NCI-H774 (cell line): ENCODE results near the gene NFIB.
A peak's percentile ranks its signal among the peaks of the same experiment; 100 is the strongest.

Experiments
- DNase-seq: peaks from one replicate; lab custom pipeline; 2025; lab: John Stamatoyannopoulos, UW

NFIB gene

DNA sequence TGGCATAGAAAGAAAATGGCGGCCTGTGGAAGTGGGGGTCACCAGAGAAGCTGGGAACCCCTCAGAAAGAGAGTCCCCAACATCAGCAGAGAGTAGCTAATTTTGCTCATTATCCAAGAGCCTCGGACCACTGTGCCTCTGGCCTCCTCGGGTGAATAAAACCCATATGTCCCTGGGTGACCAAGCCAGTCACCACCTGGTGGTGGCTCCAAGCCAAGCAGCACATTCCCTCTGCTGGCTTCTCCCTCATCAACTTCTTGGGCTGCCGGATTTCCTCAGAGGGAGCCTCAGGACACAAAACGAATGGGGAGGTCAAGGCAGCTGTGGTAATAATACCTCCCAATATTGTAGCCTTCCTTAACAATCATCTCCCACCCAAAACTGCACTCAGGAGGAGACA is 242.5 kb downstream of the NFIB start:
- no peak for DNase-seq

DNA sequence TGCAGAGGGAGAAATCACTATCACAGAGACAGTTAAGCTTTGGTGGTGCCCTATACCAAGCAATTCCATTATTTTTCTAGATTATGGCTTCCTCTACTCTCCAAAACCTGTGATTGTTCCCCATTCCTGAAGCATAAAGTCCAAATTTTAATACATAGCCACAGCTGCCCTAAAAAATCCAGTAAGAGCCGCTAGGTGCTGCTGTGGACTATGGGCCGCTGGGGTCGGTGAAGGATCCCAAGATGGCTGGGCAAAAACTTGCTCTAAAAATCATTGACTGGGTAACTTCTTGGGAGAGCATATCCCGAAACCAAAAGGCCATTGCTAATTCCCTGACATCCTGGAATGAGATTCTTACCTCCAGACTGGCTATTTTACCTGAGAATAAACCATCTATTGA is 245.3 kb downstream of the NFIB start:
- no peak for DNase-seq

DNA sequence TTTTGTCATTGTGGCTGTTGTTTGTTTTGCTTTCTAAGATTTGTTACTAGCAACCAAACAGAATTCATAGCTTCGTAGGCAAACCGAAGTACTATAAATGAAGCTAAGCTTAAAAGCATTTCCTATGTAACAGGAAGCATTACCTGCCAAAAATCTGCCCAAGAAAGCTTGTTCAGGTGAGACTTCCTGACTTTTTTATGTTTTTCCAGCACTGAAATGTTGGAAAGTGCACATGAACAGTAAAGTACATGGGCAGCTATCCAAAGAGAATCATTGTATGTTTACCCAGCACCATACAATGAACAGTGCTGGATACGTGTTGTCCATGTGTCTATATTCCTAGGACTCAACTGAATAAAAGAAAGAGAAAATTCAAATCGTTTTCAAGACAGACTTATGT is 247.1 kb downstream of the NFIB start:
- peak; percentile 38 for DNase-seq

DNA sequence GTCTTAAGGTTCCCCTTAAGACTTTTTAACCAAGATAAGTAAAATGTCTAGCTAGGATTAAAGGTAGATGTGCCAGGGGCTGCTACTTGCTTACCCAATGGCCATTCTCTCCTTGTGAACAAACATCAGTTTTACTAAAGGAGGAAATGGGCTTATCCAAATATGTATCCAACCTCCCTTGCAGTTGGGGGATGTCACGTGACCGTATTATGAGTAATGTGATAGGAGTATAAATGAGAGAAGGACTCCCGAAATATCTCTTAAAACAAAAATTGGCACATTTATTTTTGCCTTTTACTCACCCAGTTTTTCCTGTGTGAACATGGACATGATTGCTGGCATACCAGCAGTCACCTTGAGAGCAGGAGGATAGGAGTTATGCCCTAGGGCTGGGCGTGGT is 247.9 kb downstream of the NFIB start:
- DNase-seq = no peak

DNA sequence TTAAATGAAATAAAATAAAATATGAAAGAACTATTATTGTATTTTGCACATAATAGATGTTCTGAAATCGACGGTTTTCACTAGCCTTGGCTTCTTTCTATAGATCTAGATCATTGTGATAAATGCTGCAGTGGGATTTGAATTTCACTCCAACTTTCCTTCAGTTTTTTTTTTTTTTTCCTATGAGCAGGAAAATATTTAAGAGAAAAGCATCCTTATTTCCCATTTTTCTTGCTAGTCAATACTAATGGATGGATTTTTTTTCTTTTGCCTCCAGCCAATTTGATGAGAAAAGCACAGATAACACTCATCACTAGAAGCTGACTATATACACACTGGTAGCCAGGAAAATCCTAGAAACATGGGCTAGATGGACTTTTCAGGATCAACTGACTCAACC is 249.0 kb downstream of the NFIB start:
- DNase-seq = no peak

DNA sequence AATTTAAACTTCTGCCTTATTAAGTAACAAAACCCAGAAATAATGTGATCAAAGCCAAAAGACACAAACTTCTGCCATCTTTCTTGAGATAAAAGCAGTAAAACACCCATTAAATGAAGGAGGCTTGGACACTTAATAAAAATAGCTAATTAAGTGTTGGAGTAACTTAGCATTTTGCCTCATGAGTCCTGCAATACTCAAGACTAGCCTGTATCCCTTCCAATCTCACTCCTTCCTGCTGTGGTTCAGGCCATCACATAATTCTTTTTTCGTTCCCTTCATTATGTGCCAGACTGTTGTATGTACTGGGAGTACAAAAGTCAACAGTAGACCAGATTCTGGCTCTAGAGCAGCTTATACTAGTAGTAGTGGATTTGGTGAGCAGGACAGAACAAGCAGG is 250.2 kb downstream of the NFIB start:
- no peak for DNase-seq

DNA sequence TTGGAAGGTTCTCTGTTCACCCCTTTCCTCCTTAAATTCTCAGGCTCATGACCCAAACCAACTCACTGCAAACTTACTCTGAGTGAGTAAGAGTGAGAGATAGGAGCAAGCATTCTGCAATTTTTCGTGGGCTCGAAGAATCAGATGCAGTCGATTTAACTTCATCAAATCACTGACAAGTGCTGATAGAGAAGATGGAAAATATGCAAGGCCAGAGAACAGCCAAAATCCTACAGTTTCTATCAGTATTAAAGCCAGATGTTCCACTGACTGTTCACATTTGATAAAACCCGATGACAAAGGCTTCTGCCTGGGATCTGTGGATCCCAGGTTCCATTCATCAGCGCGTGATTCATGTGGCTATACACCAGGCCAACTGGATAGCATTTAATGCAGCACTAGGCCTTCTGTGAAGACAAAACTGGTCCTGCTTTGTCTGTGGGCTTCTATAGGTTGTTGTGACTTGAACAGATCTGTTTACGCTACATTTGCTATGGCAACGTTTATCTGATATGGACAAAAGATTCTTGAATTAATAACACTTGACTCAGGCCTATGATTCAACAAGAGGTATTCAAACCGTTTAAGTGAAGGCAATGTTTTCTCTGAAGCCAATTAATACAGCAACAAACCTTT is 251.2 kb downstream of the NFIB start:
- peak; percentile 72 for DNase-seq

DNA sequence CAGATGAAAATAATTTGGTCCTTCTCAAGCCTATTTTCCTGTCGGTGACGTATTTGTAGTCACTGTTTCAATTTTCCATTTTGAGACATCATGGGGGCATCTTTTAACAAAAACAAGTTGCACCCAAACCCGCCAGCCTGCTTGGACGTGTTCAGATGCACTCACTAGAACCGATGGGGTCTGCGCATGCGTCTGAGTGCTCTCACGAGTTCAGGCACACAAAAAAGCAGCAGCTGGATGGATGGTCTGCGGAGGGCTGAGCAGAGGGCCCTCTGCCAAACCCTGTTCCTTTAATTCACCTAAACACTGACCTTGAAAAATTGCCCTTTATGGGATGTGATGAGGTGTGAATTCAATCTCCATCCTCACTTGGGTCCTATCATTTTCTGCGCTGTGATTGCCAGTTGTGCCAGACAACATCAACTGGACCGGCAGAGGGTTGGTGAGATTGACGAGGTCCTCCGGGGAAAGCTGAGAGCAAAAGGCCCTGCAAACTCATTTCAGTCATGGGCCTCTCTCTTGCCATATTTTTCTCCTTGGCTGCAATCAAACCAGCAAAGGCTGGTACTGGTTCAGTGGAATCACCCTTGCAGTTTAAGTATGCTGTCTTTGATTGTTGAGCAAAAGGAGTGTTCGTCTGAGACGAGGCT is 251.9 kb downstream of the NFIB start:
- DNase-seq = no peak

DNA sequence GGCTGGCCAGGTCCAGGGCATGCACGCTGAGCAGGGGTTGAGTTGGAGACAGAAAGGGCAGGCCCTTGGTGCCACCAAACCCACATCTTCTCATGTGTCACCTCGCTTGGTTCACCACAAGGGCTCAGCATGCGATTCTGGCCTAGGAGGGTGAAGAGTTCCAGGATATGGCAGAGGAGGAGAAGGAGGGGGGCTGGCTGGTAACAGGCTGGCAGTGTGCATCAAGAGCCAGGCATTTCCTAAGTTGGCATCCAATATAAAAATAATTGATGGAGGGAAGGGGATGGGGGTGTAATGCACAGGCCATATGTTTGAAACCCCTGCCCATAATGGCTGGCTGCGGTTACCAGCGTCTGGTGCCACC is 255.6 kb downstream of the NFIB start:
- DNase-seq = no peak

DNA sequence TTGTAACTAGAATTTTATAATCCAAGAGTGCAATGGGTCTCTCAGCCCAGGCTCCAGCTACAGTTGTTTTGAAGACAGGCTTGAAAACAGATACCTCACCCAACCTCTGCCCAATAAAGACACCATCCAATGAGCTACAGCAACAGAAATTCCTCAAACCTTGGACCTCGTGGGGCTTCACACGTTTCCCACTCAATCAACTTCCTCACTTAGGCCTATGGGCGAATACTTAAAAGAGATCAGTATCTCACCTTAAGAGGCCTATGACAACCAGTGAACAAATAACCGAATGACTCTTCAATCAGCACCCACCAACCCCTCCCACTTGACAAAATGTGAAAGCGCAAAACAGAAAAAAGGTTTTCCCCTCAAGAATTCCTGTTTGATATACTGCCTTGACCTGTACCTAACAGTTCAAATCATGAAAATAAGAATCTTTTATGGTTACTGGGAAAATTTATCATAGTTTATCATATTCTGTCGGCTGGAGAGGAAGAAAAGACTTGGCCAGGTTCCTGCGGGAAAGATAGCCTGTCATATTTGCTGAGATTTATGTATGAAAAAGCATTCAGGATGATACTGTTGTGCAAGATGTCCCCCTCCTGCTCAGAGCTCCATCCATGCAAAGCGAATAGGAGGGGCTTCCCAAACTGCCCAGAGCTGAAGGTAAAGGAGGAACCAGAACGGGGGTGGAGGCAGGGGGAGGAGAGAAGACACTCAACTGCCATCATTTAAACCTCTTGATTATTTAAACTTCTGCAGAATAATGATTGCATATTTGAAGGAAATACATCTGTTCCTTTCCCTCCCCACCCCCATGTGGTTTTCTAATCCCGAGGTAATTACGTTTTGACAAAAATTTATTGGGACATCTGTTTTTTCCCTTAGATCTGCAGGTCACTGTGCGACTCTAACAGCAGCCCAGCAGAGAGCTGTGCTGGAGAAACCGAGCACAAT is 256.3 kb downstream of the NFIB start:
- DNase-seq = no peak

DNA sequence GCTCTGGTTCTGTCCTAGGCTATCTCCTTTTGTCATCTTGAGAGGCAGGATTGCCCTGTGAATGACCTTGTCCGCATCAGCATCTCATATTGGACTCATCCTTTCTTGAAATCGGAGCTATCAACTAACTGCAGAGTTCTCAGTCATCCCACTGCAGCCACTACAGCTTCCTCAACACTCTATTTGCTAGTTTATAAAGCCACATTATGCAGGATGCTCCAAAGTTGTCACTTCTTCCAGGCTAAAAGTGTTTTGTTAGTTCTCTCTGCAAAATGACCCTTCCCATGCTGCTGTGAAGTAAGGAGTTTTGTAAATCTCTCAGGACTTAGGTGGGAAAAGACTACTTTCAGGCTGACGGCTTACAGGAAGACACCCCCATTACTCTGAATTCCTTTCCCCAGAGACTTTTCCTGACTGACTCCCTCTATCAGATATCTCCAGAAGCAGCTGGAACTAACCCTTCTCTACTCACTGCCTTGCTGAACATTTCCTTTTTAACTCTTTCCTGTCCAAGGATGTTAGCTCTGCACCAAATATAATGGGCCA is 257.6 kb downstream of the NFIB start:
- no peak for DNase-seq

DNA sequence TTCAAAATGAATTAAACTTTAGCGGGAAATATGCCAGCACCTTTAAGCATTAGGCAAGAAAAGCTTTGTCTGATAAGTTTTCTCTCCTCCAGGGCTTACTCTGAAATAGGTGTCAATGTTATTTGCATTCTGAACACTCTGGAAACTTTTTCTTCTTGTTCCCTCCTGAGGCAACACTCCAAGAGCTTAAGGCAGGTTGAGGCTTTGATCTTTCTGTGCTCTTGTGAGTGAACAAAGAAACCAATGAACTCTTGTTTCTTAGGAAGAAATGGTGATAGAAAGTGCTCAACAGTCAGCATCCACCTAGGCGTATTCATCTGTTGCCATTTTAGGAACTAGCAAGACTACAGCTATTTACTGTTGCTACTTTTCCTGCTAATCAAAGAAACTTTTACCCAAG is 259.8 kb downstream of the NFIB start:
- no peak for DNase-seq

DNA sequence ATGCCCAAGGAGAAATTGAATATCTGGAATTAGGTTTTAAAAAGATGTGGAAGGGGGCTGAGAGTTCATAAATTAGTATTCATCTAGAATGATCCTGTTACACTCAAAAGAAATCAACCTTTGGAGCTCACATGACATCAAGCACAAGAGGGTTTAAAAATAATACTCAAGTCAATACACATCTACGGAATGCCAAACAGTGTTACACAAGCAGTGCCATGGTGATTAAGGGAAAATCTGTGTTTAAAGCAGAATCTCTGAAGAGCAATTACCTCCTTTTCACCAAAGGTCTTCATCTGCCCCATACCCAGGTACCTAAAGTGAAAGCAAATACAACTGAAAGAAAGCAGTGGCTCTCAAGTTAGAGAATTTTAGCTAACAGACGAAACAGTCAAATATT is 261.6 kb downstream of the NFIB start:
- DNase-seq = peak; percentile 18

DNA sequence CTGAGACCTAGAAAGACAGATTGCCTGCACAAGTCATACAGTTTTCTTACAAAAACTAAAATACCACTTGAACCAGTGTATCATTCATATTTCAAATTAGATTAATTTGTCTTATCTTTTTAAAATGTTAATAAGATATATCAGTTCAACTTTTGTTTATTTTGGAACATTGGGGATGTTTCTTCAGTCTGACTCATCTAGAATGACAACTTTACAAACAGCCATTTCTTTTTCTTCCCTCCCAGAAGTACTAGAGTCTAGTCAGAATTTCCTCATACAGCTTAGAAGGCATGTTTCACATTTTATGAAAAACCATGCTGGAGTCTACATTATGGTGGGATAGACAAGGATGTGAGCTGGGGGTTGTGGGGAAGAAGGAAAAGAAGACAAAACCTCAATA is 262.5 kb downstream of the NFIB start:
- no peak for DNase-seq

DNA sequence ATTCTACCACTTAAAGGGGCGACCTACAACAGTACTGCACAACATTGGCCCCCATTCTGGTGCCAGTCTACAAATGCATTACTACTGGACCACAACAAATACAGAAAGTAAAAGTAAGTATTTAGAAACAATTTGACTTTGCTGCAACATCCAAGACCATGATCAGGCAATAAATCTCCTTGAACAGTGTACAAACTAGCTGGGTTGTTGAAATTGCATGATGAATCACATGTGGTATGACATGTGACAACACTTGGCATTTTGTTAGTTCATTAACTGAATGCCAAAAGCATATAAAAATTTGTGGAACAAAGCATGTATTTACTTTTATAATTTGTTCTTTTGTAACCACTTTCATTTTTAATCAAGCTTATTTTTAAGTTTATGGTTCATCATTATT is 270.5 kb downstream of the NFIB start:
- DNase-seq = no peak

DNA sequence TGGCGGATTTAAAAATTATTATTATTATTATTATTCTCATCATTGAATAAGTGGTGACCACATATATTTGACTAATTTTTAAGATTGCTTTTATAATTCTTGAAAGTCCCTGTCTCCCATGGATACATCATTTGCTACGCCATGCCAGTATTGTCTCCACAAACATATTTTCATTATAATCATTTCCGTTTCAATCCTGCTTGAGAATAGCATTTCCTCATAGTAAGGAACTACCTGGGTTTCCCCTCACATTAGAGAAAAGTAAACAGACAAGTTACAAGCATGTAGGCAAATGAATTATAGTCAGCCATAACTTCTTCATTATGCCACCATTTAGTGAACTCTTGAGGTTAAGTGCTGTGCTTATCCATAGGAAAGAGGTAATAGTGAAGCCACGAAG is 276.6 kb downstream of the NFIB start:
- DNase-seq = no peak

DNA sequence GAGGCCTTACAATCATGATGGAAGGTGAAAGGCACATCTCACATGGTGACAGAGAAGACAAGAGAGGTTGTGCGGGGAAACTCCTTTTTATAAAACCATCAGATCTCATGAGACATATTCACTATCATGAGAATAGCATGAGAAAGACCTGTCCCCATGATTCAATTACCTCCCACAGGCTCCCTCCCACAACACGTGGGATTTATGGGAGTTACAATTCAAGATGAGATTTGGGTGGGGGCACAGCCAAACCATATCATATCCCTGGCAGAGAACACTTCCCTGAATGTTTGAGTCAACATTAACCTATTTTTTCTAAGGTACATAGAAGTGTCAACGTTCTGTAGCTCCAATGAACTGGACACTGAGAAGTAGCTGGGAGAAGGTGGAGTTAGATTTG is 280.9 kb downstream of the NFIB start:
- DNase-seq = no peak
